ENCODE measurements around the gene UQCC5.

- TF ChIP-seq CTCF (IDR thresholded peaks at IDR 0.05; ENCODE audit: borderline replicate concordance, extremely low read depth, low read length, poor library complexity, severe bottlenecking) = no peak
- TF ChIP-seq EZH2 (IDR thresholded peaks at IDR 0.05; ENCODE audit: borderline replicate concordance, low read depth, low read length, severe bottlenecking) = no peak
Measured at GRCh38 chr3:52487788-52488691, 48.4 kb upstream of the UQCC5 start.
